GM21619 (cell line): ENCODE results near the gene PSRC1.

ENCODE experiments used
- ATAC-seq: cut with Tn5 transposase; IDR thresholded peaks from one replicate; pipeline ENCODE4 v1.9.1; 2021; ENCODE audit not compliant: unreplicated experiment

PSRC1 gene

DNA sequence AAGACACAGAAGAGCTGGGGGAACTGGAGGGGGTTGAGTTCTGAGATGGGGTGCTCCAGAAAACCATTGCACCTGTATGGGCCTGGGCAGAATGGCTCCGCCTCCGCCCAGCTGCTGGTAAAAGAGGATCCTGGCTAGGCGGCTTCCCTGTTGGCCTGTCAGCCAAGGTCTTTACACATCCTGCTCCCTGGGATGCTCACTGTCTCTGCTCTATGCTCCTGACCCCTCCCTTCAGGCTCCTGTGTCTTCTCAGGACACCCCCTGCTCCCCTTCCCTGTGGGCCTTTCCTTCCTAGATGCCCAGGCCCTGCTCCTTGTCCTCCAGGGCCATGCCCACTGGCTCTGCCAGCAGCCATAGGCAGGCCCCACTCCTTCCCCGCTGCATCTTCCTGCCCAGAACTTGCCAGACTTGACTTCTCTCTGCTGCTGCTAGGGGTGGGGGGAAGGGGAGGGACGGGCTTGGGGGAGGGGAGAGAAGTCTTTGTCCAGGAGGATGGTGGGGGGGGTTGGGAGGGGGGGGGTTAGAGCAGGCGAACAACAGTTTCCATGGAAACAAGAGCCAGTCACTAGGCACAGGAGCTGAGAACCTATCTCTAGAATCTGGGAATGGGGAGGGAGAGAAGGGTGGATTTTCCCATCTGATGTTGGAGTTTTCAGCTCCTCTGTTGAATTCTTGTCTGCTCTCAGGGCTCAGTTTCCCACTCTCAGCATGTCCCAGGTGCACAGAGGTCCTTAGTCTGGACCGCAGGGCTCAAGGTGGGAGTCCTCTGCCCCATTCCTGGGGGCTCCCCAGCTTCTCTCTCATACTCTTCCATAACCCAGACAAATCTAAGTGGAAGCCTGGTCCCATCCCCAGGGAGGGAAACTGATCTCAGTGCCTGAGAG lies 23.0 kb downstream of the PSRC1 start:
- no peak for ATAC-seq

GRCh38 chr1:109258481-109259466 lies 24.2 kb downstream of the PSRC1 start:
- no peak for ATAC-seq

GRCh38 chr1:109257682-109258421 lies 25.1 kb downstream of the PSRC1 start:
- ATAC-seq = no peak

GRCh38 chr1:109256971-109257681 lies 25.8 kb downstream of the PSRC1 start:
- ATAC-seq = no peak

GRCh38 chr1:109256085-109256484 lies 26.9 kb downstream of the PSRC1 start:
- no peak for ATAC-seq

DNA sequence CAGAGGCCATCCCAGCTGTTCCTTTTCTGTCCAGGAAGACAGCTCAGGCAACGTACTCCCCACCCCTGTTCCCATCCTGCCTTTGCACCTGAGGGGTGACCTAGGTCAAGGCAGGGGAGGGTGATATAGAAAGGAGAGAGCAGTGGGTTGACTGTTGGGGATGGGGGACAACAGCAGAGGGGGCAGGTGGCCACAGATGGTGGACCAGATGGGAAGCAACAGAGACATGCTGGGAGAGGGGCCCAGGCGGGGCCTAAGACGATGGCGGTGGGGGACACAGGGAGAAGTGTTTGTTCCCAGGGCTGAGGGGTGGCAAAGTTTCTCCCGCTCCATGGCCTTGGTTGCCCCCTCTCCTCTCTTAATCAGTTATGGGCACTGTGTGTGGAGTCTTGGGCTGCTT lies 27.3 kb downstream of the PSRC1 start:
- no peak for ATAC-seq

DNA sequence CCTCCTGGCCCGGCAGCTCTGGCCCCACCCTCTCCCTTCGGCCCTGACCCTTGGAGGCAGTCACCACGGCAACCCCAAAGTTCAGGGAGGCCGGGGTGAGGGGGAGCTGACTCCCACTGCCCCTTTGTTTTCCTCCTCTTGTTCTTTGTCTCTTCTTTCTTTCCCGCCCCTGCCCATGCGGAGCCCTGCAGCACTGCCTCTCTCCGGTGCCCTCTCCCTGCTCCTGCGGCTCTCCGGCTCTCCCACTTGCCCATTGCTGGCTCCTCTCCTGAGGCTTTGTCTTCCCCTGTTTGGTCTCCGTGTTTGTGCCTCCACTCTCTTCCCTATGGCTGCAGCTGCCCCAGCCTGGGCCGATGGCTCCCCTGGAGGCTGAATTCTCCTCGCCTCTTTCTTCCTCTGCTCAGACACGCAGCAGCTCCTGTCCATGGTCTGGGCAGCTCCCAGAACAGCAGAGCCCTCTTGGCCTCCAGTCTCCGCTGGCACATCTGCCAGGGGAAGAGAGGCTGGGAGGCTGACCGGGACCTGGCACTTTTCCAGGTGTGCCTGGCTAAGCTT lies 27.8 kb downstream of the PSRC1 start:
- ATAC-seq = no peak

DNA sequence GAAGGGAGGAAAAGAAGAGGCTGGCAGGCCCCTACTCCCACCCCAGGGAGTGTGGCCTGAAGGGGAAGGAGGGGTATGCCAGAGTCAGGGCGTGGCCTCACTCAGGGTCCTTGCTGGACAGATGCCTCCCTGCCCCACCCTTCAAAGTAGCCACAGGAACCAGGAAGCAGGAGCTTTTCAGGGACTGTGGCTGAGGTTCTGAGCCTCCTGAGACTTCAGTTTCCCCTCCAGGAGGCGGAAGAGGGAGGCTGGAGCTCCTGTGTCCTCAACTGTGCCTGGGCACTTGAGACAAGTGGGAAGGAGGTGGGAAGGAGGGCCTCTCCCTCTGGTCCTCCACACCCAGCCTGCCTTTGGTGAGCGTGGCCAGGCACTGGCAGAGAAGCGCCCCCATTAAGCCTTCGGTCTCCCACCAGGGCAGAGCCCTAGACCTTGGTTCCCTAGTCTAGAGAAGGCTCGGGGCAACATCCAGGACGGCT lies 28.3 kb downstream of the PSRC1 start:
- ATAC-seq = no peak

DNA sequence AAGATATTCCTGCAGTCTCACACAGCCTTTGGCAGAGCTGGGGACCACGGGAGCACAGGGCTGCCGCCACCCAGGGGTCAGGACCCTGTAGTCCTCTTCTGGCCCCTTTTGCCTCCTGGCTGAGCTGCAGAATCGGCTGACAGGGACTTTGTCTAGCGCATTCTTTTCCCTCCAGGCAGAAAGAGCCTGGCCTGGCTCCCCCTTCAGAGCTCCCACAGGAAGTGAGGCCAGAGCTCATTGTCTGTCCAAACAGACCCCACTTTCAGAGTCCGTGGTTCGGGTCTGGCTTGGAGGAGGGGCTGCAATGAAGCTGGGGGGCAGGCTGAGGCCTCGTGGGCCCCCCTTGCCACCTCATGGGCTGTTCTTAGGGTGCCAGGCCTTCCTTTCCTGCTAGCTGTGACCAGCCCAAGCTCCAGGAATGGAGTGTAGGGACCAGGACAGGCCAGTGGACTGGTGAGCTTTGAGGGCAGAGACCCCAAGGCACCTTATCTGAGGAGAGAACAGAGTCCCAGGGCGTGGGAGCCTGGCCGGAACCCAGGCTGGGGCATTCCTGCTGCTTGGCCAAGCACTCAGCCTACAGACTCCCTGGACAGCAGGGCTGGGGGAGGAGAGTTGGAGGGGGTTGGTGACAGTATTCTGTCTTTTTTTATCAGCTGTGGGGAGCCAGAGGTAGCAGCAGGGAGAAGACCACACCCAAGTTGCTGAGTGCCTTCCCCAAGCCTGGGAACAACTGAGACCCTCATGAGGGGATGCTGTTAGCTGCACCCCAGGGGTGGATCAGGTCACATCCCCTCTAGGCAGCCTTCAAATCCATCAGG lies 28.9 kb downstream of the PSRC1 start:
- ATAC-seq = no peak

- no peak for ATAC-seq
Observed at GRCh38 chr1:109252893-109253802, 29.8 kb downstream of the PSRC1 start.

GRCh38 chr1:109252167-109252892 lies 30.6 kb downstream of the PSRC1 start:
- ATAC-seq = no peak

- ATAC-seq = no peak
Observed at GRCh38 chr1:109251277-109252166, 31.4 kb downstream of the PSRC1 start.

GRCh38 chr1:109250454-109251276 lies 32.3 kb downstream of the PSRC1 start:
- ATAC-seq = no peak

GRCh38 chr1:109249654-109250401 lies 33.1 kb downstream of the PSRC1 start:
- ATAC-seq = peak; percentile 30
